ENCODE data around the gene NFATC2.

GRCh38 chr20:51508780-51509179 is 33.7 kb downstream of the NFATC2 start:
- TF ChIP-seq CTCF (IDR thresholded peaks at IDR 0.05) (no peak), EP300 (IDR thresholded peaks at IDR 0.05; ENCODE audit: low read depth) (no peak)
